Psoas muscle (tissue), 8 donors: ENCODE data around the gene EIF5B. TPM values are rescaled to one million over a fixed set of nuclear protein-coding genes. Genes with fewer than 3 reads are reported as not detected.
"Not testable (repeated sequence)": the region's sequence is repeated elsewhere in the genome, so short reads cannot be mapped to it uniquely, and the experiment has no call there.

Experiments used
- ATAC-seq, 4 donors: fragments of 200-7000 bp; cut with Tn5 transposase; one replicate each; pipeline ENCODE4 v1.9.1; 2020; ENCODE audit warnings: moderate library complexity in 3 of 4, mild to moderate bottlenecking in 2 of 4
- DNase-seq, 2 donors: peaks; one replicate each; pipeline ENCODE4 v3.0.0-alpha.2; 2020
- H3K27ac ChIP-seq: fragments of 200-600 bp; one replicate; pipeline ENCODE4 v1.8.0; 2022
- H3K27me3 ChIP-seq, 3 donors: fragments of 200-600 bp in 1 of 3; one replicate each; pipeline versions ENCODE4 v1.6.1 to v1.8.0; 2013 to 2022; ENCODE audit warnings: low read length in 2 of 3, mild to moderate bottlenecking in 2 of 3, moderate library complexity in 1 of 3; ENCODE audit not compliant: insufficient read depth in 3 of 3
- H3K36me3 ChIP-seq, 2 donors: fragments of 200-600 bp in 1 of 2; one replicate each; pipeline versions ENCODE4 v1.6.1 to v1.8.0; 2013 to 2022; ENCODE audit warnings: low read depth in 1 of 2, mild to moderate bottlenecking in 1 of 2, moderate library complexity in 1 of 2; ENCODE audit not compliant: insufficient read depth in 1 of 2
- H3K4me1 ChIP-seq: fragments of 200-600 bp; one replicate; pipeline ENCODE4 v1.8.0; 2022
- H3K4me3 ChIP-seq: fragments of 200-600 bp; one replicate; pipeline ENCODE4 v1.8.0; 2022; ENCODE audit warnings: mild to moderate bottlenecking
- H3K9me3 ChIP-seq: fragments of 200-600 bp; one replicate; pipeline ENCODE4 v1.8.0; 2022
- WGBS, 3 donors: extraction: QIAGEN DNeasy Blood & Tissue Kit; methylation state at CpG; one replicate each; pipeline versions ENCODE4 v1.1.6 to v1.1.7; 2013; 5-methylcytosine and 5-hydroxymethylcytosine counted together
- intact Hi-C, 2 donors: fragments of 100-400 bp; cut with DNase I; formaldehyde crosslinking; loops; one replicate each; pipeline versions ENCODE4 v1.11.0 to v1.14.2; 2022
- polyA plus RNA-seq, 3 donors: library from polyadenylated mRNA; stranded (reverse); fragments of 200-250 nt; gene quantifications; one replicate each; pipeline ENCODE4 v1.2.3, GENCODE V29; 2013
- total RNA-seq, 4 donors: library from RNA; stranded (reverse); fragmentation: NEBNext Ultra II Directional in 2 of 4; extraction: Animal tissue kit (Norgen Biotek cat#: 25700) in 2 of 4; gene quantifications; one replicate each; pipeline versions ENCODE4 v1.2.1 to v1.2.4, GENCODE V29; 2021 to 2023
- TF ChIP-seq, protein P1 (sequence below): fragments of 200-600 bp; IDR thresholded peaks from one replicate; pipeline ENCODE4 v1.8.0; 2022; ENCODE audit warnings: antibody characterized with exemption
- donor health status: healthy with polysubstance abuse.
- donor health status: DM: no; HTN: no; CAD: no; lungs with moderate emphysema.
- donor health status: Bipolar disorder and iron deficiency.
- donor health status: healthy.
- donor health status: DM: yes; HTN: yes; CAD: no.
- donor health status: DM: no; HTN: no; CAD: no.
- donor health status: DM: no; HTN: no; CAD: no.
- donor health status: DM: yes; HTN: yes; CAD: no.

EIF5B gene
- total and polyA plus RNA-seq, 7 donors, result 54.2 to 117 (median 81.0) TPM

DNA sequence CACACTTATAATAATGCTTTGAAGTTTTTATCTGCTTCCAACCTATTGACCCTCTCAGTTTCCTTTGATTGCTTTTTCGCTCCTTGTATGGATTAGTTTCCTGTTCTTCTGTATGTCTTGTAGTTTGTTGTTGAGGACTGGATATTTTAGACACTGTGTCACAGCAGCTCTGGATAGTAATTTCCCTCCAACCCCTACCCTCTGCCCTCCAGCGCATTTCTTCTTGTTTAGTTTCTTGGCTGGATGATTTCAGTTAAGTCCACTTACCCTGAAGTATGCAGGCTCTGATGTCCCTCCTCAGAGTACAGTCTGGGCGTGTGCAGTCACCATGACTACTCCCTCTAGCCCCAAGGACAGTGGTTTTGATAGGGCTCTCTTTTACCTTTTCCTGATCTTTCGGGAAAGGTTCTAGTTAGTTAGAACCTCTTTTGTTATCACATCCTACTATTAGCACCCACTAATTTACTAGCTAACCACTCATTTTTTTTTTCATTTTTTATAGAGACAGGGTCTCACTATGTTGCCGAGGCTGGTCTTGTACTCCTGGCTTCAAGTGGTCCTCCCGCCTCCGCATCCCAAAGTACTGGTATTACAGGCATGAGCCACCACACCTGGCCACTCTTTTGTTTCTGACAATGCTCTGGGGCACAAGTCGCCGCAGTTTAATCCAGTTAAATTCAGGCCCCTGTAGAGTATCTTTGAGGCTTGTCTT lies 19.9 kb upstream of the EIF5B start:
- peaks cover 12 to 63% of the 10 kb centered on the region in 2 donors for H3K36me3 ChIP-seq
- intact Hi-C loops, result no loop called here
- H3K27me3 ChIP-seq, result no peaks in the 10 kb centered on the region
- WGBS, 3 donors, result 96 to 98% (median 98%) methylated on average over 9 of the region's 9 CpGs
- no peak overlapping the region for H3K27ac ChIP-seq
- H3K4me1 ChIP-seq, result no peaks in the 10 kb centered on the region
- no peaks in the 10 kb centered on the region for H3K9me3 ChIP-seq
- TF ChIP-seq, protein P1, sequence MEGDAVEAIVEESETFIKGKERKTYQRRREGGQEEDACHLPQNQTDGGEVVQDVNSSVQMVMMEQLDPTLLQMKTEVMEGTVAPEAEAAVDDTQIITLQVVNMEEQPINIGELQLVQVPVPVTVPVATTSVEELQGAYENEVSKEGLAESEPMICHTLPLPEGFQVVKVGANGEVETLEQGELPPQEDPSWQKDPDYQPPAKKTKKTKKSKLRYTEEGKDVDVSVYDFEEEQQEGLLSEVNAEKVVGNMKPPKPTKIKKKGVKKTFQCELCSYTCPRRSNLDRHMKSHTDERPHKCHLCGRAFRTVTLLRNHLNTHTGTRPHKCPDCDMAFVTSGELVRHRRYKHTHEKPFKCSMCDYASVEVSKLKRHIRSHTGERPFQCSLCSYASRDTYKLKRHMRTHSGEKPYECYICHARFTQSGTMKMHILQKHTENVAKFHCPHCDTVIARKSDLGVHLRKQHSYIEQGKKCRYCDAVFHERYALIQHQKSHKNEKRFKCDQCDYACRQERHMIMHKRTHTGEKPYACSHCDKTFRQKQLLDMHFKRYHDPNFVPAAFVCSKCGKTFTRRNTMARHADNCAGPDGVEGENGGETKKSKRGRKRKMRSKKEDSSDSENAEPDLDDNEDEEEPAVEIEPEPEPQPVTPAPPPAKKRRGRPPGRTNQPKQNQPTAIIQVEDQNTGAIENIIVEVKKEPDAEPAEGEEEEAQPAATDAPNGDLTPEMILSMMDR, result no peak
- DNase-seq, result no peak
- ATAC-seq, result no peak
- H3K4me3 ChIP-seq, result no peak overlapping the region

DNA sequence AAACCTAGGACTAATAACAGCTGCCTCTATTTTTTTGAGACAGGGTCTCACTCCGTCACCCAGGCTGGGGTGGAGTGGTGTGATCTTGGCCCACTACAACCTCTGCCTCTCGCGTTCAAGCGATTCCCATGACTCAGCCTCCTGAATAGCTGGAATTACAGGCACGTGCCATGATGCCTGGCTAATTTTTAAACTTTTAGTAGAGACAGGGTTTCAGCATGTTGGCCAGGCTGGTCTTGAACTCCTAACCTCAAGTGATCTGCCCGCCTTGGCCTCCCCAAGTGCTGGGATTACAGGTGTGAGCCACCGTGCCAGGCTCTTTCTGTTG lies 19.4 kb upstream of the EIF5B start:
- 99 to 100% (median 99%) methylated on average over 7 of the region's 7 CpGs for WGBS, 3 donors
- intact Hi-C loops, result not testable (repeated sequence)
- H3K36me3 ChIP-seq, result peaks cover 12 to 67% of the 10 kb centered on the region in 2 donors

DNA sequence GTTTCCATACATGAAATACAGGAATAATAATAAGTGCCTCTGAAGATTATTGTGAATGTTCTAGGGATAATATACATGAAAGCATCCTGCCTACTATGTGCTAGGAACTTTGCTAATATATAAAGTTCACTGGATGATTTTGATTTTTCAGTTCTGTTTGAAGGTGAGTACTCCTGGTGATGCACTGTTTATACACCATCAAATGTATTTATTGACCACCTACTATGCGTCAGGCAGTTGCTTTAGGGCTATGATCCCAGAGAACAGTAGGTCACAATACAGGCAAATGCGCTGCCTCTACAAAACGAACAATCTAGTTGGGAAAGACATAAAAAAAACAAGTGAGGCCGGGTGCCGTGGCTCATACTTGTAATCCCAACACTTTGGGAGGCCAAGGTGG lies 11.8 kb upstream of the EIF5B start:
- Histone ChIP-seq H3K27me3 (no peaks in the 10 kb centered on the region), H3K27ac (no peak overlapping the region), H3K4me1 (no peaks in the 10 kb centered on the region), H3K4me3 (no peak overlapping the region), H3K36me3 (peaks cover 7 to 94% of the 10 kb centered on the region in 2 donors), H3K9me3 (no peaks in the 10 kb centered on the region)
- intact Hi-C loops, result loop anchor here in 1 of 2 donors (10.0 kb wide), 1 partner anchor 161 kb away; no protein-coding TSS in a partner anchor
- ATAC-seq (no peak), DNase-seq (no peak)
- 93 to 99% (median 95%) methylated on average over 5 of the region's 5 CpGs for WGBS, 3 donors
- TF ChIP-seq, protein P1, result no peak

More for the DNA sequence above, 19.4 kb upstream of the EIF5B start:
- DNase-seq, H3K27ac ChIP-seq, H3K4me1 ChIP-seq, H3K27me3 ChIP-seq, H3K4me3 ChIP-seq, H3K9me3 ChIP-seq, ATAC-seq: not testable (repeated sequence)

DNA sequence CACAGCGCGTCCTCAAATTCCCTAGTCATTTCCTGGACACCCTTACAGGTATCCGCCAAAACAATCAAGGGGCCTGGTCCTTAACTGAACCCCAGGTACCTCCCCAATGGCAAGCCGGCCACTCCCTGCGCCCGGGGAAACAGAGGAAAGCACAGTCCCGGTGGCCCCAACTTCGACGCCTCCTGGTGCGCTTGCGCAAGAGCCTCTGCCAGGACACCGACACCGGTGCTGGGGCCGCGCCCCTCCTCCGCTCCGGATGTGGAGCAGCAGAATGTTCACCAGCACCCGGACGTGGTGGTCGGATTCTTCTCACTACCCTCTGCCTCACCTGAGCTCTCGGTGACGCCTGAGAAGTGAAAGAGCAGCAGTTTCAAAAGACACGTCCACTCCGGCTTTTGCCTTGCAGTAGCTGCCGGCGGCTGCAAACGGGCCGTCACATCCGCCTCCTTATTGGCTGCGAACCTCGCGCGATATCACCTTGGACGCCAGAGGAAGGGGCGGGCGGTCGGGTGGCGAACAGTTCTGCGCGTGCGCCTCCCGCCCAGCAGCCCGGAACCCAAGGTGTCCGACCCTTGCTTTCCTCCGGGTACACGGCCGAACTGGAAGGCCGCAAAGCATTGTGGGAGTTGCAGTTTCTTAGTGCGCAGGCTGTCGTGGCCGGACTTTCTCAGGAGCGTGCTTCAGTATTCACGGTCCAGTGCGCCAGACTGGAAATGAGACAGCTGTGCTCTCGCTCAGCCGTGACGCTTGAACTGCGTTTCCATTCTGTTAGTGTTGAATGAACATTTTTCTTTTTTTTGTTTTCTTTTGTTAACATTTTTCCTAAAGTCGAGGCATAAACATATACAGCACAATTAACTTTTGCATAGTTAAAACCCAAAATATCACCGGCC lies 1.0 kb upstream of the EIF5B start, which contains the start of gene TXNDC9:
TSS of gene TXNDC9 (minus strand) at position 423 of the 893 bp plus-strand sequence. CDS start 3,123 bp downstream, outside the sequence.
- H3K4me1 ChIP-seq, result peaks cover 46% of the 10 kb centered on the region
- 0 to 1% (median 0%) methylated on average over 58 to 60 of the region's 60 CpGs for WGBS, 3 donors

More for the DNA sequence above, 1.0 kb upstream of the EIF5B start, which contains the start of gene TXNDC9:
- Histone ChIP-seq H3K9me3 (no peaks in the 10 kb centered on the region), H3K27ac (peak within 1 kb of the TSS; percentile 97), H3K36me3 (peaks cover 0 to 23% of the 10 kb centered on the region in 2 donors), H3K27me3 (no peaks in the 10 kb centered on the region), H3K4me3 (peak within 1 kb of the TSS; percentile 95)
- peak; percentile 98 to 99 for DNase-seq
- TF ChIP-seq, protein P1, result no peak
- intact Hi-C loops, result loop anchor here (1.0 to 10.0 kb wide), 4 partner anchors 151 to 156 kb away; partner anchors contain the start of genes MITD1 (in 2 of the 2), MRPL30 (in 2 of the 2) and REV1 (in 2 of the 2)
- ATAC-seq, result peak; percentile 91 to 94 (median 92)
